GM06990 (cell line): ENCODE measurements around the gene NGEF.

Experiments
- DNase-seq: peaks from one replicate; pipeline ENCODE4 v3.0.0-alpha.2; 2011; ENCODE audit not compliant: insufficient read length; ENCODE audit errors: extremely low read depth
- H3K27me3 ChIP-seq: replicated peaks from 2 replicates; pipeline ENCODE4 v1.6.0; 2011; ENCODE audit warnings: low read length; ENCODE audit not compliant: control insufficient read depth, insufficient read depth
- H3K36me3 ChIP-seq: 2 replicates; pipeline ENCODE4 v1.5.1; 2011; ENCODE audit warnings: low read length; ENCODE audit not compliant: control insufficient read depth, insufficient read depth
- H3K4me3 ChIP-seq: replicated peaks from 2 replicates; pipeline ENCODE4 v1.5.1; 2011; ENCODE audit warnings: low read depth, mild to moderate bottlenecking, control low read depth, low read length
- CTCF ChIP-seq: IDR thresholded peaks from 2 replicates; pipeline ENCODE4 v1.5.1; 2011; ENCODE audit warnings: low read length, control low read depth, mild to moderate bottlenecking, inconsistent platforms; ENCODE audit not compliant: insufficient read depth, poor library complexity, severe bottlenecking

The NGEF gene

GRCh38 chr2:232973796-232974195 lies 39.3 kb downstream of the NGEF start:
- Histone ChIP-seq H3K36me3 (no peaks in the 10 kb centered on the region), H3K27me3 (no peaks in the 10 kb centered on the region; the same call in 1 of the 2 replicates), H3K4me3 (no peak overlapping the region)
- TF ChIP-seq CTCF = no peak
- DNase-seq = no peak

GRCh38 chr2:232973011-232973735 lies 39.9 kb downstream of the NGEF start:
- no peak for TF ChIP-seq CTCF
- no peaks in the 10 kb centered on the region for H3K36me3 ChIP-seq
- H3K27me3 ChIP-seq = no peaks in the 10 kb centered on the region; the same call in 1 of the 2 replicates
- H3K4me3 ChIP-seq = no peak overlapping the region
- DNase-seq = no peak

- H3K36me3 ChIP-seq = no peaks in the 10 kb centered on the region
- no peak for TF ChIP-seq CTCF
- DNase-seq = no peak
- H3K4me3 ChIP-seq = no peak overlapping the region
- no peaks in the 10 kb centered on the region for H3K27me3 ChIP-seq
These were observed 41.3 kb downstream of the NGEF start for GRCh38 chr2:232971744-232972143.

GRCh38 chr2:232970051-232970450 lies 43.0 kb downstream of the NGEF start:
- TF ChIP-seq CTCF = no peak
- no peak for DNase-seq
- H3K4me3 ChIP-seq = no peak overlapping the region

GRCh38 chr2:232967474-232967873 lies 45.6 kb downstream of the NGEF start:
- H3K4me3 ChIP-seq = no peak overlapping the region
- no peak for DNase-seq
- TF ChIP-seq CTCF = no peak
- no peaks in the 10 kb centered on the region for H3K27me3 ChIP-seq
- H3K36me3 ChIP-seq = no peaks in the 10 kb centered on the region

More at GRCh38 chr2:232970051-232970450, 43.0 kb downstream of the NGEF start:
- Histone ChIP-seq H3K27me3 (no peaks in the 10 kb centered on the region), H3K36me3 (no peaks in the 10 kb centered on the region)
